ENCODE results near the gene KIF5C. TPM values are rescaled to one million over a fixed set of nuclear protein-coding genes. Genes with fewer than 3 reads are reported as not detected.
A peak's percentile ranks its signal among the peaks of the same experiment; 100 is the strongest.

Gene KIF5C
- total RNA-seq, 1 donor from 2014 or later = 0.08 TPM

DNA sequence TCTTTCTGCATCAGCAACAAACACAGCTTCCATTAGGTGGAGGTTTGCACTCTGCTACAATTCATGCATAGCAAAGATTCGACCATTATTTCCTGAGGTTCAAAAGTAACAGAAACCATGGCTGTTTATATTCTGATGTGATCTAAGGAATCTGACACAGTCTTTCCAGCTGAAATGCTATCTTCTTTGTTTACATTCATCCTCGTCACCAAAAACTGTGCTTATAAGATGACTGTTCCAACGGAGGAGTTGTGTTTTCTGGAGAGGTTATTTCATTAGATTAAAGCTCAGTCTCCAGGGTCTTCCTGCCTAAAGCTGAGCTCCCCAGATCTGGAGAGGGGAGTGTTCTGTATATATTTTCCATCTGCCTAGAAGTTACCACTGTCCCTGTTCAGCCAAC lies 118.3 kb downstream of the KIF5C start:
- ATAC-seq = no peak

GRCh38 chr2:148994341-148994740 lies 119.3 kb downstream of the KIF5C start:
- ATAC-seq = peak; percentile 28

- ATAC-seq = no peak
These were observed 121.8 kb downstream of the KIF5C start for GRCh38 chr2:148996805-148997204.

DNA sequence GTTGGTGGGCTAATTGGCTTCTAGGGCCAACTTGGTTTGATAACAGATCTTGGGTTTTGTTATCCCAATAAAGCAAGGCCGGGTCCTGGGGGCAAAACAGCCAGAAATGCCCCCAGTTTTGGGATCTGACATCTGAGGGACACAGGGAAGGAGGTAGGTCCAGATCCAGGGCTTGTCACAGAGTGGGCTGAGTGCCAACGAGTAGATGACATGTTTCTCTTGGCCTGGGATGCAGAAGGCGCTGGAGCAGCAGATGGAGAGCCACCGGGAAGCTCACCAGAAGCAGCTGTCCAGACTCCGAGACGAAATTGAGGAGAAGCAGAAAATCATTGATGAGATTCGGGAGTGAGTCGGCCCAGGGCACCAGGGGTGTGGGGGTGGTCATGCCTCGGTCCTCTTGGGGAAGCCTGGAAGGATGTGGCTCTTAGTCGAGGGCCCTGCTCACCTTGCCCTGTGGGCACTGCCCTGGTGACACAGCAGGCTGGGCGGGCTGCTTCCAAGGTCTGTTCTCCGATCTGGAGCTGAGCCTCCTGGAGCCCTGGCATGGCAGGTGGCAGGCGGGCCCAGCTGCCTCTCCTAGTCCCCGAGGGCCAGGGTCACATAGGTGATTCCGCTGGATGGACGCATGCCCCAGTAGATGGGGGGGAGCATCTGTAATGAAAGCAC lies 123.3 kb downstream of the KIF5C start:
- ATAC-seq = no peak

- no peak for ATAC-seq
These were observed 123.8 kb downstream of the KIF5C start for GRCh38 chr2:148998831-148999200.

GRCh38 chr2:148999451-148999921 lies 124.5 kb downstream of the KIF5C start:
- ATAC-seq = no peak

GRCh38 chr2:149000158-149000938 lies 125.3 kb downstream of the KIF5C start:
- ATAC-seq = peak; percentile 23

- ATAC-seq = no peak
These were observed 126.5 kb downstream of the KIF5C start for GRCh38 chr2:149001496-149001895.

DNA sequence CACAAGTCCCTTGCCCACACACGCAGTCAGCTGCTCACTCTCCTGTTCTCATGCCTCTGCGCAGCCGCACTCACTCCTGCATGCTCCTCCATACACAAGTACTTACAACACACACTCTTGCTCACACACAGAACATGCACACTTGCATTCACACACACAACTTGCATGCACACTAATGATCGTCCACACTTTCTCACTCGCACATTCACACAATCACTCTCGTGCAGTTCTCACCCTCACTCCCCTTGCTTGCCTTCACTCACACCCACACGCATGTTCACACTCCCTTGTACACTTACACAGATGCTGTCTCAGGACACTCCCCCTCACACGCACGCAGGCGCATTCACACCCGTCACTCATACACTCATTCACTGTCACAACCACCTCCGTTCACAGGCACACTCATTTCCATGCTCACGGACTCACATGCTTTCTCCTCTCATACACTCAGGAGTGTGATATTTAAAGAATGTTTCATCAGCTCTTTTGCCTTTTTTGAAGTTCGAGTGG lies 127.4 kb downstream of the KIF5C start:
- no peak for ATAC-seq

GRCh38 chr2:149002891-149003740 lies 128.1 kb downstream of the KIF5C start:
- no peak for ATAC-seq

DNA sequence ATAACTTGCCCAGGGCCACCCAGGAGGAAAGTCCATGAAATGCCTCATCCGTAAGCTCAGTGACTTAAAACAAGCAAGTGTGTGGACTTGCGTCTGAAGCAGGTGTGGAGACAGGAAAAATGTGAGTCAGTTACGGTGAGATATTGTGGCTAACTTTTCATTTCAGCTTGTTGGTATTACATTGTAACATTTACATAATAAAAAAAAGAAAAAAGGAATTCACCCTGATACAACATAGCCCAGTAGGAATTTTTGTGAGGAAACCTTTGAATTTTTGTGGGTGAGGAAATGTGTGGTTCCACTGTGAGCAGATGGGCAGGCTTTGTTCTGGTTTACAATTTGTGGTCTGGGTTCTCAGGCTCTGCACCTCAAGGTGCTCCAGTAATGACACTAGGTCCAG lies 129.8 kb downstream of the KIF5C start:
- ATAC-seq = no peak

DNA sequence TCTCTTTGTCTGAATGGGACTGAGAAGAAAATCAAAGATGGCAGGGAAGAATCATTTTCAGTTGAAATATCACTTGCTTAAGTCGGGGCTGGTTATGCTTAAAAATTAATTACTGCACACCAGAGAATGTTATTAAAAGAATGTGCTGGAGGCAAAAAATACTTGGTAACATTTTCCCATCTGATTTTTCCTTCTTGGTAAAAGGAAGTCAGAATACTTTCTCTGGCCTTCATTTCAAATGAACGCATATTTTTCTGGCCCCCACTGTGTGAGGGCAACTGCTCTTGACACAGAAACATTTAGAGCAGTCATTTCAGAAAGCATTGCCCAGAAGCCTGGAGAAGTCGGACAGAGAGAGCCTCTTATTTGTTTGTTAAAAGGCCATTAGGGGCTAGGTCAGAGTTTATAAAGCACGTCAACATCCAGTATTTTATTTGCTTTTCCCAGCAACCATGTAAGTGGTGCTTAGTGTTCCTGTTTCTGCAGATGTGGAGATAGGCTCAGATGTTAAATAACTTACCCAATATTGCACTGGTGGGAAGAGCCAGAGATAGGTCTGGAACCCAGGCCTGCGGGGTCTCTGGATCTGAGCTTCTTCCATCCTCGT lies 130.5 kb downstream of the KIF5C start:
- no peak for ATAC-seq

DNA sequence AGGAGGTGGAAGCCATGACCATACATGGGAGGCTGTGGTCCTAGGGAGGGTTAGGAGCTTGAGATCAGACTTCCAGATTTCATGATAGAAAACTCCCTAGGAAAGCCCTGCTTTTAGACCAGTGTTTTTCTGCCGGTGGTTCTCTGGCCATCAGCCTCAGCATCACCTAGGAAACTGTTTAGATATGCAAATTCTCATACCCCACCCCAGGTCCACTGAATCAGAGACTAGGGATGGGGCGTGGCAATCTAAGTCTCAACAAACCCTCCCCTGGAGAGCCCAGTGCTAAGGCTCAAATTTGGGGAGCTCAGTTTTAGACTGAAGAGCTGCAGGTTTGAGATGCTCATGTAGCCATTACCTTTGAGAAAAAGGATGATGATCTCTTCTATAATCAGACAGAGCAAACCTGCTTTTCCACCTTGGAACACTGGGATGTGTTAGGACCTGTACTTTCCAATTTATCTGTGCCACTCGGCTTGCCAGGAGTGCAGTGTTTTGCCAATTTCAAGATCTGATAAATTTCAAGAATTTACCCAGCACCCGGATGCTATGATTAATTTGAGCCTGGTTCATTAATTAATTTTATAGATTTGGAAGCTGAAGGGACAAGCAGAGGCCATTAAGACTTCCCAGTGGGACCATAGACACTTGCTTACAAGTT lies 132.0 kb downstream of the KIF5C start:
- peak; percentile 69 for ATAC-seq

DNA sequence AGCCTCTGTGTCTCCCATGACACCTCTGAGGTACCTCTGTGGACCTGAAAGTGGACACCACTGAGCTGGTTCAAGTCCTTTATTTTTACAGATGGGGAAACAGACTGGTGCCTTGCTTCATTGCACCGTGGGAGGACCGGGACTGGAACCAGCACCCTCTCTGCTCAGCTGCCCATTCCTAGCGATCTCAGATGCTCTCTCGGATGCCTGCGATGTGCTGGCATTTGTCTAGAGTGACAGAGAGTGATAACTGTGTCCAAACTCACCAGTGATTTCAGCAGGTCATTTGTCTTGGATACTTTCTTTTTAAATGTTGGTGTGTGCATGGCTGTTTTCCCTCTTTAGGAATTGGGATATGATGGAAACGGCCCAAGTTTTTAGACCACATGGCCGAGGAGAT lies 133.4 kb downstream of the KIF5C start:
- ATAC-seq = no peak

- ATAC-seq = no peak
These were observed 134.8 kb downstream of the KIF5C start for GRCh38 chr2:149009576-149010461.

DNA sequence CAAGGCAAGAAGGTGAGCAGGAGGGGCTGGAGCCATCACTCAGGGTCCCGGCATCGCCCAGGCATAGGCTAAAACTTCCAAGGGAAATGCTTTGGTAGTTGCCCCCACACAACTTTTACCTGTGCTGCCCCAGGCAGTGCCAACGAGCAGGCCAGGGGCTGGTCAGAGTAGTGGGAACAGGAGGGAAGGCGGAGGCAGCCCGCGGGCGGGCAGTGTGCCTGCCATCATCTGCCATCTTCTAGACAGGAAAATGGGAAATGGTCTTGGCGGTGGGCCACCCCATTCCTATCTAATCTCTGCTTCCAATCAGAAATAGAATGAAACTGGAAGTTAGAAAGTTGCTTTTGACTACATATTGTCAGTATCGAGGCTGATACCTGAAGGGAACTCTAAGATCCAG lies 137.5 kb downstream of the KIF5C start:
- no peak for ATAC-seq

- no peak for ATAC-seq
These were observed 140.5 kb downstream of the KIF5C start for GRCh38 chr2:149015501-149015900.

- no peak for ATAC-seq
These were observed 141.0 kb downstream of the KIF5C start for GRCh38 chr2:149015926-149016563.

GRCh38 chr2:149017116-149017985 lies 142.3 kb downstream of the KIF5C start:
- peak; percentile 56 for ATAC-seq

Data from esophagus mucosa (tissue), 1 donor.